ENCODE results near the gene NEMF.
"Not testable (repeated sequence)": the region's sequence is repeated elsewhere in the genome, so short reads cannot be mapped to it uniquely, and the experiment has no call there.

NEMF gene

GRCh38 chr14:49746476-49746875, 106.1 kb downstream of the NEMF start:
- DNase-seq (ENCODE audit: low spot score) = not testable (repeated sequence)

GRCh38 chr14:49745191-49745590, 107.4 kb downstream of the NEMF start:
- DNase-seq (ENCODE audit: low spot score) = no peak

GRCh38 chr14:49735669-49736068, 116.9 kb downstream of the NEMF start:
- not testable (repeated sequence) for DNase-seq (ENCODE audit: low spot score)

- DNase-seq (ENCODE audit: low spot score) = no peak
These were observed 118.8 kb downstream of the NEMF start for GRCh38 chr14:49733836-49734235.

GRCh38 chr14:49732896-49733295, 119.7 kb downstream of the NEMF start:
- no peak for DNase-seq (ENCODE audit: low spot score)

Measured in cerebellar cortex (tissue), 1 donor.